Common myeloid progenitor, CD34-positive (primary cell): Measurements from ENCODE around the gene CCDC24.

Experiments used
- CTCF ChIA-PET: fragments of 350-600 bp; sonication (Branson Sonifier 250); formaldehyde crosslinking; loops from one replicate; lab custom pipeline; 2021; ENCODE audit warnings: antibody characterized with exemption; lab: Charles Lee
- POLR2A ChIA-PET: fragments of 350-600 bp; sonication (Branson Sonifier 250); formaldehyde crosslinking; loops from one replicate; lab custom pipeline; 2021; ENCODE audit warnings: antibody characterized with exemption; lab: Charles Lee
- DNase-seq, 3 donors: peaks; one replicate each; pipeline versions ENCODE4 v3.0.0 to v3.0.0-alpha.2; 2013
- H3K27ac ChIP-seq, 2 experiments: 1 replicate in 1 of 2; 2 replicates in 1 of 2; pipeline ENCODE4 v1.7.0; 2013; ENCODE audit warnings: inconsistent platforms in 2 of 2, low read length in 2 of 2, mild to moderate bottlenecking in 2 of 2, low read depth in 1 of 2, moderate library complexity in 1 of 2; ENCODE audit not compliant: severe bottlenecking in 2 of 2, insufficient read depth in 1 of 2, poor library complexity in 1 of 2
- H3K27me3 ChIP-seq, 5 experiments: replicated peaks in 2 of 5; 1 replicate in 3 of 5; 2 replicates in 2 of 5; pipeline versions ENCODE4 v1.6.1 to v1.7.0; 2013; ENCODE audit warnings: low read length in 4 of 5, mild to moderate bottlenecking in 2 of 5, moderate library complexity in 2 of 5, inconsistent platforms in 1 of 5; ENCODE audit not compliant: insufficient read depth in 5 of 5, control insufficient read depth in 4 of 5
- H3K36me3 ChIP-seq, 4 experiments: 1 replicate in 2 of 4; 2 replicates in 2 of 4; pipeline versions ENCODE4 v1.6.1 to v1.7.0; 2013; ENCODE audit warnings: low read length in 3 of 4, control low read depth in 1 of 4, mild to moderate bottlenecking in 1 of 4; ENCODE audit not compliant: control insufficient read depth in 4 of 4, insufficient read depth in 4 of 4
- H3K4me1 ChIP-seq, 4 experiments: 1 replicate in 3 of 4; 2 replicates in 1 of 4; pipeline versions ENCODE4 v1.6.1 to v1.7.1; 2013; ENCODE audit warnings: low read length in 3 of 4, mild to moderate bottlenecking in 3 of 4, control low read depth in 1 of 4, inconsistent platforms in 1 of 4, moderate library complexity in 1 of 4; ENCODE audit not compliant: control insufficient read depth in 4 of 4, insufficient read depth in 4 of 4; ENCODE audit errors: control extremely low read depth in 1 of 4
- H3K4me3 ChIP-seq, 7 experiments: 1 replicate in 4 of 7; 2 replicates in 3 of 7; pipeline versions ENCODE4 v1.5.1 to v1.7.0; 2013; ENCODE audit warnings: mild to moderate bottlenecking in 7 of 7, low read length in 6 of 7, moderate library complexity in 6 of 7, inconsistent platforms in 2 of 7, low read depth in 2 of 7, control low read depth in 1 of 7; ENCODE audit not compliant: insufficient read depth in 4 of 7, control insufficient read depth in 1 of 7; ENCODE audit errors: extremely low read depth in 1 of 7
- H3K9me3 ChIP-seq, 5 experiments: 1 replicate in 4 of 5; 2 replicates in 1 of 5; pipeline versions ENCODE4 v1.6.1 to v1.7.1; 2013; ENCODE audit warnings: low read length in 4 of 5, mild to moderate bottlenecking in 2 of 5, inconsistent platforms in 1 of 5, low read depth in 1 of 5, moderate library complexity in 1 of 5; ENCODE audit not compliant: control insufficient read depth in 4 of 5, insufficient read depth in 2 of 5; ENCODE audit errors: control extremely low read depth in 1 of 5
- WGBS: methylation state at CpG from one replicate; pipeline ENCODE4 v1.1.5; 2013; ENCODE audit not compliant: insufficient coverage; 5-methylcytosine and 5-hydroxymethylcytosine counted together

CCDC24 gene

DNA sequence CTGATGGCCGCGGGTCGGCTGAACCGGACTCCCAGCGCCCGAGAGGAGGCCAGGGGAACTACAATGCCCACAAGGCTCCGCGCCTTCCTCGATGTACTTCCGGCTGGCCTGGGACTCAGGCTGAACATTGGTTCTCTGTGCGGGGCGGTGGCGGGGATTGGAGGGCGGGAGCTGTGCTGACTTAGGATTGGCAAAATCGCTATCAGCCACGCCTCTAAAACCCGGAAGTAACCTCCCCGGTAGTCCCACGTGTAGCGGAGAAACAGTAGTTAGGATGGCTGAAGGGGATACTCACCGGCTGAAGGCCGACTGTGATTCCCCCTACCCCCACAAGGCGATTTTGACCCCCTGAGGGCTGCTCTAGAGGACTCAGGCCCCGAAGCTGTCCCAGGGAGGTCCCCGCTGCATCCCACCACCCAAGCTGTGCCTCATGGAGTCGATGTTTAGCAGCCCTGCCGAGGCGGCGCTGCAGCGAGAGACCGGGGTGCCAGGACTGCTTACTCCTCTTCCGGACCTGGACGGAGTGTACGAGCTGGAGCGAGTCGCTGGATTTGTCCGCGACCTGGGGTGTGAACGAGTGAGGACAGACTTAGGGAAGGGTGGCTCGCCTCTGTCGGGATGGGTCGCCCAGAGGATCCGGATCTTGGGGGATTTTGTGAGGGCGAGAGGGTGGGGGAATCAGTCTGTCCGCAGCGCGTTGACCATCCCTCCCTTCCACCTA, 21.5 kb upstream of the CCDC24 start, which contains the start of gene DPH2:
DPH2 (plus strand) TSS at position 265 of the 721 bp plus-strand sequence; CDS start at position 431, 166 bp downstream.
- WGBS: 0% methylated on average over 23 of the region's 47 CpGs
- H3K9me3 ChIP-seq: no peaks in the 10 kb centered on the region
- no peaks in the 10 kb centered on the region for H3K27me3 ChIP-seq
- ChIA-PET POLR2A (interaction anchor here (1.4 kb wide), 1 partner anchor 23 kb away, joined by 3 read pairs; the partner anchor contains the start of gene IPO13), CTCF (interaction anchor here (0.6 to 1.9 kb wide), 6 partner anchors 11 to 207 kb away, joined by 3 to 7 read pairs (median 4); partner anchors contain the start of gene CCDC24)
- peak; percentile 98 to 99 (median 99) for DNase-seq
- H3K4me1 ChIP-seq: peaks cover 3 to 28% (median 21%) of the 10 kb centered on the region in 4 experiments
- peaks cover 0 to 29% (median 19%) of the 10 kb centered on the region in 4 experiments for H3K36me3 ChIP-seq
- H3K27ac ChIP-seq: peak within 1 kb of the TSS; percentile 50 to 73
- peak within 1 kb of the TSS; percentile 82 to 99 (median 83) for H3K4me3 ChIP-seq

DNA sequence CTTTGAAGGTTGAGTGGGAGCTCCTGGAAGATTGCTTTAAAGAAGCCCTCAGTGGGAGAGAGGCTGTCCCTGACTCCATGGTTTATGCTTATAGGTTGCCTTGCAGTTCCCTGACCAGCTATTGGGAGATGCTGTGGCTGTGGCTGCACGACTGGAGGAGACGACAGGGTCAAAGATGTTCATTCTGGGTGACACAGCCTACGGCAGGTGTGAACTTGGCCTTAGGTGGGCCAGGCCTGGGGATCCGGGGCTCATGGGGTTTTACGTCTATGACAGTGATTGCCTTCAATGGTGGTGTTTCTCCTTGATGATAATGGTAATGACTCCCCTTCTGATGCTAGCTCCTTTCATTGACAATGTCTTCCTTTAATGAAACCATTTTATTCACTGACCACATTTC, 20.9 kb upstream of the CCDC24 start:
- no peaks in the 10 kb centered on the region for H3K27me3 ChIP-seq
- peaks cover 3 to 29% (median 23%) of the 10 kb centered on the region in 4 experiments for H3K4me1 ChIP-seq
- H3K36me3 ChIP-seq: peaks cover 0 to 29% (median 19%) of the 10 kb centered on the region in 4 experiments
- peak overlapping the region; percentile 50 to 73 for H3K27ac ChIP-seq
- 58% methylated on average over 4 of the region's 5 CpGs for WGBS
- POLR2A ChIA-PET: no interaction called here
- no peaks in the 10 kb centered on the region for H3K9me3 ChIP-seq
- CTCF ChIA-PET: interaction anchor here (0.6 to 2.4 kb wide), 6 partner anchors 12 to 207 kb away, joined by 3 to 12 read pairs (median 5); partner anchors contain the start of gene CCDC24
- H3K4me3 ChIP-seq: peak overlapping the region; percentile 82 to 99 (median 83)
- no peak for DNase-seq

DNA sequence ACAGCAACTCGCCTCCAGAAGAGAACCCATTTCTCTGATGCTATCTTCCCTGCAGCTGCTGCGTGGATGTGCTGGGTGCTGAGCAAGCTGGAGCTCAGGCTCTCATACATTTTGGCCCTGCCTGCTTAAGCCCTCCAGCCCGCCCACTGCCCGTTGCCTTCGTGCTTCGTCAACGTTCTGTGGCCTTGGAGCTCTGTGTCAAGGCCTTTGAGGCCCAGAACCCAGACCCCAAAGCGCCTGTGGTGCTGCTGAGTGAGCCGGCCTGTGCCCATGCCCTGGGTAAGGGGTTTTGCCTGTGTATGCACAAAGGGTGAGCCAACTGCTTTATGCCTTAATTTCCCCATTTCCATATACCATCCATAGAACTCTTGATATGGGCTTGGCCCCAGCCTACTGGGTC, 20.5 kb upstream of the CCDC24 start:
- 96% methylated on average over 7 of the region's 9 CpGs for WGBS
- ChIA-PET CTCF (interaction anchor here (0.9 to 2.4 kb wide), 6 partner anchors 12 to 208 kb away, joined by 3 to 12 read pairs (median 5); partner anchors contain the start of gene CCDC24), POLR2A (no interaction called here)
- Histone ChIP-seq H3K27ac (peak overlapping the region in 1 of 2 experiments; percentile 73), H3K4me1 (peaks cover 5 to 33% (median 28%) of the 10 kb centered on the region in 4 experiments), H3K4me3 (peak overlapping the region in 5 of 7 experiments; percentile 82 to 99 (median 89)), H3K9me3 (no peaks in the 10 kb centered on the region), H3K36me3 (peaks cover 0 to 29% (median 18%) of the 10 kb centered on the region in 4 experiments), H3K27me3 (no peaks in the 10 kb centered on the region)
- DNase-seq: no peak

DNA sequence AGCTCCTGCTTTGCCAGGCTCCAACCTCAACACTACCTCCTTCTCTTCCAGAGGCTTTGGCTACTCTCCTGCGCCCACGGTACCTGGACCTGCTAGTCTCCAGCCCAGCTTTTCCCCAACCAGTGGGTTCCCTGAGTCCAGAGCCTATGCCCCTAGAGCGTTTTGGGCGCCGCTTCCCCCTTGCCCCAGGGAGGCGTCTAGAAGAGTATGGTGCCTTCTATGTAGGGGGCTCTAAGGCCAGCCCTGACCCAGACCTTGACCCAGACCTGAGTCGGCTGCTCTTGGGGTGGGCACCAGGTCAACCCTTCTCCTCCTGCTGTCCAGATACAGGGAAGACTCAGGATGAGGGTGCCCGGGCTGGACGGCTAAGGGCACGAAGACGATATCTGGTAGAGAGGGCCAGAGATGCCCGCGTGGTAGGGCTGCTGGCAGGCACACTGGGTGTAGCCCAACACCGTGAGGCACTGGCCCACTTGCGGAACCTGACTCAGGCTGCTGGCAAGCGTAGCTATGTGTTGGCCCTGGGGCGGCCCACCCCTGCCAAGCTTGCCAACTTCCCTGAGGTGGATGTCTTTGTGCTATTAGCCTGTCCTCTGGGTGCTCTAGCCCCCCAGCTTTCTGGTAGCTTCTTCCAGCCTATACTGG, 19.9 kb upstream of the CCDC24 start:
- Histone ChIP-seq H3K9me3 (no peaks in the 10 kb centered on the region), H3K27ac (no peak overlapping the region), H3K27me3 (no peaks in the 10 kb centered on the region), H3K36me3 (peaks cover 0 to 31% (median 20%) of the 10 kb centered on the region in 4 experiments), H3K4me3 (no peak overlapping the region), H3K4me1 (peaks cover 6 to 38% (median 32%) of the 10 kb centered on the region in 4 experiments)
- 97% methylated on average over 15 of the region's 17 CpGs for WGBS
- ChIA-PET CTCF (interaction anchor here (0.9 to 2.4 kb wide), 9 partner anchors 13 to 208 kb away, joined by 3 to 12 read pairs (median 5); partner anchors contain the start of gene CCDC24), POLR2A (no interaction called here)
- no peak for DNase-seq

DNA sequence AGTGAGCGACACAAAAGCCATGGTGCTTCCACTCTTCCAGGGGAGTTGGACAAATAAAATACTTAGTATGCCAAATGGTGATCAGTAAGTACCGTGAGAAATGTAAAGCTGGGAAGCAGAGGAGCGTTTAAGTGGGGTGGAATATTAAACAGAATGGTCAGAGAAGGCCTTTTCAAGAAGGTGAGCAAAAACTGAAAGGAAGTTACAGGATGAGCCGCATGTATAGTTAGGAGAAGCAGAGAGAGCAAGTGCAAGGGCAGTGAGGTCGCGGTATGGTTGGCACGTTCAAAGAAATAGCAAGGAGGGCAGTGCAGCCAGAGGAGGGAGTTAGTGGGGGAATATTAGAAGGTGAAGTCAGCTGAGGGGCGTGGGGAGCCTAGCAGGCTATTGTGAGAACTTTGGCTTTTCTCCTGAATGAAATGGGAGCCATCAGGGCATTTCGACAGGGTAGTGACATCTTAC, 17.4 kb upstream of the CCDC24 start:
- no peaks in the 10 kb centered on the region for H3K27me3 ChIP-seq
- H3K4me1 ChIP-seq: peaks cover 7 to 59% (median 44%) of the 10 kb centered on the region in 4 experiments
- peak; percentile 27 to 63 (median 61) for DNase-seq
- H3K27ac ChIP-seq: peak overlapping the region; percentile 41 to 90
- 43% methylated on average over 9 of the region's 9 CpGs for WGBS
- peaks cover 2 to 47% (median 30%) of the 10 kb centered on the region in 4 experiments for H3K36me3 ChIP-seq
- POLR2A ChIA-PET: no interaction called here
- no peaks in the 10 kb centered on the region for H3K9me3 ChIP-seq
- H3K4me3 ChIP-seq: peak overlapping the region; percentile 57 to 95 (median 88)
- CTCF ChIA-PET: interaction anchor here (0.7 to 1.0 kb wide), 4 partner anchors 21 to 74 kb away, joined by 3 read pairs; no protein-coding TSS in a partner anchor

DNA sequence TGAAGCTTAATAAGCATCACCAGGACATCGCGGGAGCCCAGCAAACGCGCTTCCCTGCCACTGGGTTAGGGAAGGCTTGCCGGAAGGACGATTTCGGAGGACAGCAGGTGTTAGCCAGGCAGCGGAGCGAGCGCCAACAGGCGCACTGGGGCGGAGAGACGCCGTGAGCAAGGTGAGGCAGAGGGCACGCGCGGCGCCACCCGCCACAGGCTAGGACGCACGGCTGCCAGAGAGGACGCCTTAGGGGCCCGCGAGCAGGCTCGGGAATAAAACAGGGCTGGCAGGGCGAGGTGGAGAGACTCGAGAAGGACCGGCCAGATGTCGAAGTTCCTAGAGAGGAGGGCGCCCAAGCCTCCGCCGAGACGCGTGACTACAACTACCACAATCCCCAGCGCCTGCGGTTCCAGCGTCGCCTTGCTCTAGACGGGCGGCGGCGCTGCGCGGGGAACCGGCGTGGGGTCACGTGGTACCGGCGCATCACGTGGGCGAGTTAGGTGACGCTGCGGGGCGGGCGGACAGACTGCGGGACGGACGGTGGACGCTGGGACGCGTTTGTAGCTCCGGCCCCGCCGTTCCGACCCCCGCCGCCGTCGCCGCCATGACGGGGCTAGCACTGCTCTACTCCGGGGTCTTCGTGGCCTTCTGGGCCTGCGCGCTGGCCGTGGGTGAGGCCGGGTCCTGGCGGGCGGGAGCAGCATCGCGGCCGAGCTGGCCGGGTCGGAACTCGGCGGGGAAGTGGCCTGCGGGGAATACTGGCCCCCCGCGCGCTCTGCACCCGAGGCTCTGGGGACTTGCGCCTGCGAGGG, 16.8 kb upstream of the CCDC24 start, which contains the start of gene ATP6V0B:
ATP6V0B (plus strand) TSS at position 518 of the 806 bp plus-strand sequence; CDS start at position 599, 81 bp downstream.
- H3K4me3 ChIP-seq: peak within 1 kb of the TSS; percentile 57 to 95 (median 88)
- no peaks in the 10 kb centered on the region for H3K27me3 ChIP-seq
- DNase-seq: peak; percentile 91 to 95 (median 94)
- POLR2A ChIA-PET: interaction anchor here (0.6 to 1.2 kb wide), 2 partner anchors 28 to 30 kb away, joined by 3 to 5 read pairs; partner anchors contain the start of gene IPO13
- peak within 1 kb of the TSS; percentile 64 to 90 for H3K27ac ChIP-seq
- peaks cover 2 to 47% (median 30%) of the 10 kb centered on the region in 4 experiments for H3K36me3 ChIP-seq
- no peaks in the 10 kb centered on the region for H3K9me3 ChIP-seq
- 0% methylated on average over 87 of the region's 93 CpGs for WGBS
- CTCF ChIA-PET: interaction anchor here (0.7 to 3.5 kb wide), 12 partner anchors 10 to 73 kb away, joined by 3 to 13 read pairs (median 3); partner anchors contain the start of genes ARTN and CCDC24
- peaks cover 7 to 56% (median 43%) of the 10 kb centered on the region in 4 experiments for H3K4me1 ChIP-seq
